ENCODE data around the gene SHLD1. TPM values are rescaled to one million over a fixed set of nuclear protein-coding genes. Genes with fewer than 3 reads are reported as not detected.

The SHLD1 gene
- total RNA-seq, 4 donors from 2014 or later, result 1.7 to 4.2 (median 3.4) TPM

DNA sequence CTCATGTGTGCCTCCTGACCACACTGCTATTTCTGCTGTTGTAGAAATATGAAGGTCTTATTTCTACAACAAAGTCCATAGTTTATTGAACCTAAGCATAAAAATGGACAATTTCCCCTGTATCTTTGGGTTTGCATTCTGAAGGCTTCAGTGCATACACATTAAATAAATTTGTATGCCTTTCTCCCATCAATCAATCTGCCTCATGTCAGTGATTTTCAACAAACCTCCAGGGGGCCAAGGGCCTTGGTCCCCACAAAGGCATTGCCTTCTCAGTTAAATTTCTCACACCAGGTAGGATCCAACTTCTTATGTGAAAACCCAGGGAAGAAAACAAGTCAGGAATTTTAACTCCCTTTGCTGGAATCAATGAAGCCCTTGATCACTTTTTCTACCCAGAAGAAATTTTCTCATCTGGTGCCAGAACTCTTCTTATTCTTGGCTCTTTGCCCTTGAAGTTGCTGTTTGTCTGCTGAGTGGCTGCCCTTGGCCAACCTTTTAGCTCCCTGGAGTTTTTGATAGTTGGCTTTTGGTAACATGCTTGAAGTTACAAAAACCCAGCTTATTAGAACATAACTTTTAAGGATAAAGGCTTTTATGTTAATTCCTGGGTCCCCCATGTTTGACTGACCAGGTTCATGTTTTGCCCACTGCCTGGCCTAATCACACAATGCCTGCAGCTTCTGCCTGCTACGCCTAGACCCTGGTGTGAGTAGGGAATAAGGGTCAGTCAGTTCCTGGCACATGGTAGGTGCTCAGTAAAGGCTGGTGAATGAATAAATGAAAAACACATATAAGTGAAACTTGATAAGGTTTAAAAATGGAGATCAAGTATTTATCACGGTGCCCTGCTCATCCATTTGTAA is 37.0 kb downstream of the SHLD1 start:
- no peak for TF ChIP-seq POLR2A (IDR thresholded peaks at IDR 0.05)
- TF ChIP-seq, protein P1, sequence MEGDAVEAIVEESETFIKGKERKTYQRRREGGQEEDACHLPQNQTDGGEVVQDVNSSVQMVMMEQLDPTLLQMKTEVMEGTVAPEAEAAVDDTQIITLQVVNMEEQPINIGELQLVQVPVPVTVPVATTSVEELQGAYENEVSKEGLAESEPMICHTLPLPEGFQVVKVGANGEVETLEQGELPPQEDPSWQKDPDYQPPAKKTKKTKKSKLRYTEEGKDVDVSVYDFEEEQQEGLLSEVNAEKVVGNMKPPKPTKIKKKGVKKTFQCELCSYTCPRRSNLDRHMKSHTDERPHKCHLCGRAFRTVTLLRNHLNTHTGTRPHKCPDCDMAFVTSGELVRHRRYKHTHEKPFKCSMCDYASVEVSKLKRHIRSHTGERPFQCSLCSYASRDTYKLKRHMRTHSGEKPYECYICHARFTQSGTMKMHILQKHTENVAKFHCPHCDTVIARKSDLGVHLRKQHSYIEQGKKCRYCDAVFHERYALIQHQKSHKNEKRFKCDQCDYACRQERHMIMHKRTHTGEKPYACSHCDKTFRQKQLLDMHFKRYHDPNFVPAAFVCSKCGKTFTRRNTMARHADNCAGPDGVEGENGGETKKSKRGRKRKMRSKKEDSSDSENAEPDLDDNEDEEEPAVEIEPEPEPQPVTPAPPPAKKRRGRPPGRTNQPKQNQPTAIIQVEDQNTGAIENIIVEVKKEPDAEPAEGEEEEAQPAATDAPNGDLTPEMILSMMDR (IDR thresholded peaks at IDR 0.05), result no peak
- intact Hi-C loops (cut with DNase I; ENCODE audit: low total_unique reads), result no loop called here
- 88 to 93% methylated on average over 2 of the region's 2 CpGs for WGBS, 2 donors
- DNase-seq (ENCODE audit: low spot score in 2 of 2), result peak in 1 of 2 donors; percentile 64
- no peak overlapping the region for H3K4me3 ChIP-seq (ENCODE audit: low read depth, poor library complexity, severe bottlenecking)

DNA sequence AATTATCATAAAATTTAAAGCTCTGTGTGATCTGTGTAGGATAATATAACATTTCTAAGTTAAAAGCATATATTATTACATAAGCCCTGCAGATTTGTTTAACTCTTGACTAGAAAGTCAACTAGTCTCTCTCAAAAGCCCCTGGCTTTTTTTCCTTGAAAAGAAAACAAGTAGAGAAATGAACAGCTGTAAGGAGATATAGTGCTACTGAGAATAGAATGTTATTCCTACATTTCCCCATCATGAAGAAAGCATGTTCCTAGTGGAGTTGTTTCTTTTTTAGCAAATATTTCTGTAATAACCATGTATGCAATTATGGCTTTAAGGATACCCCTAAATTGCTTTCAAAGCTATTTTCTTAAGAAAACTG is 37.6 kb downstream of the SHLD1 start:
- TF ChIP-seq POLR2A (IDR thresholded peaks at IDR 0.05), result no peak
- TF ChIP-seq, protein P1 (IDR thresholded peaks at IDR 0.05), result no peak
- no peak overlapping the region for H3K4me3 ChIP-seq (ENCODE audit: low read depth, poor library complexity, severe bottlenecking)
- DNase-seq (ENCODE audit: low spot score in 2 of 2), result no peak
- intact Hi-C loops (cut with DNase I; ENCODE audit: low total_unique reads), result no loop called here

DNA sequence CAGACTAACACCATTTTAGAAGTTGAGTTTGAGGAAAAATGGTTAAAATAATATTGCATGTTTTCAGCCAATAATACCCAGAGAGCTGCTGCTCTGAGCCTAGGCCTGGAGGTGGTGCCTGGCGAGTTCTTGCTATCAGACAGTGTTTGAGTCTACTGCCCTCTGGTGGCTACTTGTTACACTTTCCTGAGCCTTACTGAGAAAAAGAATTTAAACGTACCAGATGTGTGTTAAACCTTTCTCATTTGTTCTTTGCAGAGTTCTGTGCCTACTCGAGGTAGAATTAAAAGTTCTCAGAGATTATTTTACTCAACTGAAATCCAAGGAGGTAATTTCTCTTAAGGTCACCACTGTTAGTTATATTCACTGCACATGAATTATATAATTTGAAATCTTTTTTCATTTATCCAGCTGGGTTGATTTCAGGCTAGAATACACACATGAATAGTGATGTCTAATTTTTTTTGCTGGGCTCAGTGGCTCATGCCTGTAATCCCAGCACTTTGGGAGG is 38.2 kb downstream of the SHLD1 start:
- H3K4me3 ChIP-seq (ENCODE audit: low read depth, poor library complexity, severe bottlenecking), result no peak overlapping the region
- TF ChIP-seq, protein P1 (IDR thresholded peaks at IDR 0.05), result peak in 1 of 3 donors; percentile 42
- no peak for TF ChIP-seq POLR2A (IDR thresholded peaks at IDR 0.05)
- DNase-seq (ENCODE audit: low spot score in 2 of 2), result peak; percentile 86 to 89
- 4% methylated on average over 3 of the region's 3 CpGs for WGBS, 2 donors
- intact Hi-C loops (cut with DNase I; ENCODE audit: low total_unique reads), result no loop called here

DNA sequence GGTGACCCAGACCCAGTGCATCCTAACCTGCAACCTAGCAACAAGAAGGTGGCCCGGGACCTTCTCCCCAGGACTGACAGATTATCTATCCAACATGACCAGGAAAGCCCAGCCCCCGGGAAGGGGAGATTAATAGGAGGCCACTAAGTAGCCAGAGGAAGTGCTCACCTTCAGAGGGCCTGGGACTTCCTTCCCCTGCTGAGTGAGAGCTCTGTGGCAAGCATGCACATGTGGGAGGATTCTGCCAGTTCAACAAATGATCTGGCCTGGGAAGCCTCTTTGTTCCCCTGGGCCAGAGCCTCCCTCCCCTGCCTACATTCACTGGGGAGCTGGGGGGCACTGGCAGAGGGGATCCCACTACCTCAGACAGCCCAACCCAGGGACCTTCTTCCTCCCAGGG is 39.6 kb downstream of the SHLD1 start:
- DNase-seq (ENCODE audit: low spot score in 2 of 2), result peak in 1 of 2 donors; percentile 78
- intact Hi-C loops (cut with DNase I; ENCODE audit: low total_unique reads), result loop anchor here (5.0 kb wide), 2 partner anchors 233 to 263 kb away; no protein-coding TSS in a partner anchor

DNA sequence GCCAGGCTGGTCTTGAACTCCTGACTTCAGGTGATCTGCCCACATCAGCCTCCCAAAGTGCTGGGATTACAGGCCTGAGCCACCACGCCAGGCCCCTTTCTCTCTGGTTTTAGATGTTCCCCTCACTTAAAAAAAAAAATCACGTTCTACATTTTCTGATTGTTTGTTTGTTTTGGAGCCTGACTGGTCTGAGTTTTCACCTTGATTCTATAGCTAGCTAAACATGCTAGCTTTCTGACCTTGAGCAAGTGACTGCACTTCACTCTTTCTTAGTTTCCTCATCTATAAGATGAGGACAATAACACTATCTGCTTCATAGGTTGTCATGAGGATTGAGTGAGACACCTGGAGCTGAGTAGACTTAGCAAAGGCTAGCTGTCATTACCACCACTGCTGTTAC is 43.7 kb downstream of the SHLD1 start:
- 78 to 79% methylated on average over 2 of the region's 2 CpGs for WGBS, 2 donors
- DNase-seq (ENCODE audit: low spot score in 2 of 2), result peak in 1 of 2 donors; percentile 17
- TF ChIP-seq, protein P1 (IDR thresholded peaks at IDR 0.05), result no peak
- no peak for TF ChIP-seq POLR2A (IDR thresholded peaks at IDR 0.05)
- no peak overlapping the region for H3K4me3 ChIP-seq (ENCODE audit: low read depth, poor library complexity, severe bottlenecking)
- intact Hi-C loops (cut with DNase I; ENCODE audit: low total_unique reads), result loop anchor here (5.0 kb wide), 2 partner anchors 237 to 267 kb away; no protein-coding TSS in a partner anchor

More for the DNA sequence above, 39.6 kb downstream of the SHLD1 start:
- no peak for TF ChIP-seq POLR2A (IDR thresholded peaks at IDR 0.05)
- TF ChIP-seq, protein P1 (IDR thresholded peaks at IDR 0.05), result no peak
- WGBS, 2 donors, result 93 to 94% methylated on average over 2 of the region's 2 CpGs
- H3K4me3 ChIP-seq (ENCODE audit: low read depth, poor library complexity, severe bottlenecking), result no peak overlapping the region

Measured in lower leg skin (tissue), 4 donors.